Activated CD8-positive, alpha-beta T cell treated with anti-CD3 and anti-CD28 coated beads for 36 hours (primary cell): Measurements from ENCODE around the gene UNC45A. TPM values are rescaled to one million over a fixed set of nuclear protein-coding genes. Genes with fewer than 3 reads are reported as not detected.
A peak's percentile ranks its signal among the peaks of the same experiment; 100 is the strongest.

Experiments
- ATAC-seq: fragments of 200-7000 bp; cut with Tn5 transposase; one replicate; pipeline ENCODE4 v1.10.0; 2021; ENCODE audit warnings: mild to moderate bottlenecking, moderate library complexity
- CTCF ChIA-PET: fragments of 350-600 bp; sonication (Branson Sonifier 250); formaldehyde crosslinking; loops from one replicate; lab custom pipeline; 2021; ENCODE audit warnings: antibody characterized with exemption; lab: Charles Lee
- POLR2A ChIA-PET: fragments of 350-600 bp; sonication (Branson Sonifier 250); formaldehyde crosslinking; loops from one replicate; lab custom pipeline; 2021; ENCODE audit warnings: antibody characterized with exemption; lab: Charles Lee
- DNase-seq: peaks from one replicate; pipeline ENCODE4 v3.0.0-alpha.2; 2020
- H3K27ac Mint-ChIP-seq: one replicate; pipeline ENCODE4 v1.8.0; 2021; ENCODE audit warnings: mild to moderate bottlenecking, mixed read lengths
- H3K27me3 Mint-ChIP-seq: one replicate; pipeline ENCODE4 v1.8.0; 2021; ENCODE audit warnings: mixed read lengths
- H3K36me3 Mint-ChIP-seq: one replicate; pipeline ENCODE4 v1.8.0; 2021; ENCODE audit warnings: low read depth, mixed read lengths
- H3K4me1 Mint-ChIP-seq: one replicate; pipeline ENCODE4 v1.8.0; 2021; ENCODE audit warnings: low read depth, mixed read lengths
- H3K4me3 Mint-ChIP-seq: one replicate; pipeline ENCODE4 v1.8.0; 2021; ENCODE audit warnings: mild to moderate bottlenecking, moderate library complexity, mixed read lengths
- H3K9me3 Mint-ChIP-seq: one replicate; pipeline ENCODE4 v1.8.0; 2021; ENCODE audit warnings: mixed read lengths
- intact Hi-C: fragments of 100-400 bp; cut with micrococcal nuclease; formaldehyde crosslinking; loops from one replicate; pipeline ENCODE4 v1.10.0; 2022
- total RNA-seq, 2 experiments: library from RNA; stranded (reverse); gene quantifications; one replicate each; pipeline ENCODE4 v1.2.3, GENCODE V29; 2021
- TF ChIP-seq, protein P1 (sequence below): fragments of 200-600 bp; IDR thresholded peaks from one replicate; pipeline ENCODE4 v1.8.0; 2022; ENCODE audit warnings: antibody characterized with exemption, mild to moderate bottlenecking

Gene UNC45A
- total RNA-seq, 2 experiments from 2014 or later, result 65.0 to 66.8 TPM

GRCh38 chr15:90901175-90902039, 33.7 kb upstream of the UNC45A start:
- CTCF ChIA-PET, result interaction anchor here (0.6 to 16.4 kb wide), 9 partner anchors 9 to 370 kb away, joined by 3 to 255 read pairs (median 7); partner anchors contain the start of genes BLM, FES, HDDC3 and UNC45A
- H3K27me3 Mint-ChIP-seq, result no peaks in the 10 kb centered on the region
- peaks cover 24% of the 10 kb centered on the region for H3K4me1 Mint-ChIP-seq
- peak overlapping the region; percentile 94 for H3K27ac Mint-ChIP-seq
- ATAC-seq (no peak), DNase-seq (peak; percentile 37)
- TF ChIP-seq, protein P1, sequence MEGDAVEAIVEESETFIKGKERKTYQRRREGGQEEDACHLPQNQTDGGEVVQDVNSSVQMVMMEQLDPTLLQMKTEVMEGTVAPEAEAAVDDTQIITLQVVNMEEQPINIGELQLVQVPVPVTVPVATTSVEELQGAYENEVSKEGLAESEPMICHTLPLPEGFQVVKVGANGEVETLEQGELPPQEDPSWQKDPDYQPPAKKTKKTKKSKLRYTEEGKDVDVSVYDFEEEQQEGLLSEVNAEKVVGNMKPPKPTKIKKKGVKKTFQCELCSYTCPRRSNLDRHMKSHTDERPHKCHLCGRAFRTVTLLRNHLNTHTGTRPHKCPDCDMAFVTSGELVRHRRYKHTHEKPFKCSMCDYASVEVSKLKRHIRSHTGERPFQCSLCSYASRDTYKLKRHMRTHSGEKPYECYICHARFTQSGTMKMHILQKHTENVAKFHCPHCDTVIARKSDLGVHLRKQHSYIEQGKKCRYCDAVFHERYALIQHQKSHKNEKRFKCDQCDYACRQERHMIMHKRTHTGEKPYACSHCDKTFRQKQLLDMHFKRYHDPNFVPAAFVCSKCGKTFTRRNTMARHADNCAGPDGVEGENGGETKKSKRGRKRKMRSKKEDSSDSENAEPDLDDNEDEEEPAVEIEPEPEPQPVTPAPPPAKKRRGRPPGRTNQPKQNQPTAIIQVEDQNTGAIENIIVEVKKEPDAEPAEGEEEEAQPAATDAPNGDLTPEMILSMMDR, result no peak
- peak overlapping the region; percentile 85 for H3K4me3 Mint-ChIP-seq
- no peaks in the 10 kb centered on the region for H3K9me3 Mint-ChIP-seq
- intact Hi-C loops, result no loop called here
- peaks cover 19% of the 10 kb centered on the region for H3K36me3 Mint-ChIP-seq
- POLR2A ChIA-PET, result interaction anchor here (0.6 to 14.2 kb wide), 8 partner anchors 7 to 935 kb away, joined by 3 to 133 read pairs (median 4); partner anchors contain the start of genes HDDC3, RCCD1 and UNC45A

- peak overlapping the region; percentile 94 for H3K27ac Mint-ChIP-seq
- TF ChIP-seq, protein P1, result peak; percentile 77
- H3K36me3 Mint-ChIP-seq, result peaks cover 27% of the 10 kb centered on the region
- intact Hi-C loops, result no loop called here
- H3K4me3 Mint-ChIP-seq, result peak overlapping the region; percentile 85
- ATAC-seq, result peak; percentile 73
- DNase-seq, result peak; percentile 79
- ChIA-PET POLR2A (interaction anchor here (0.6 to 14.2 kb wide), 17 partner anchors 8 to 251 kb away, joined by 3 to 133 read pairs (median 4); partner anchors contain the start of genes BLM, HDDC3, RCCD1 and UNC45A), CTCF (interaction anchor here (0.7 to 16.4 kb wide), 17 partner anchors 10 to 369 kb away, joined by 3 to 255 read pairs (median 7); partner anchors contain the start of genes BLM, FES, HDDC3 and RCCD1)
- H3K9me3 Mint-ChIP-seq, result no peaks in the 10 kb centered on the region
- no peaks in the 10 kb centered on the region for H3K27me3 Mint-ChIP-seq
- H3K4me1 Mint-ChIP-seq, result peaks cover 24% of the 10 kb centered on the region
These were observed 32.8 kb upstream of the UNC45A start for GRCh38 chr15:90902040-90902839.

- ChIA-PET POLR2A (interaction anchor here (0.6 to 14.2 kb wide), 20 partner anchors 9 to 251 kb away, joined by 3 to 133 read pairs (median 4); partner anchors contain the start of genes BLM, HDDC3 and UNC45A), CTCF (interaction anchor here (0.7 to 16.4 kb wide), 20 partner anchors 9 to 583 kb away, joined by 3 to 255 read pairs (median 7); partner anchors contain the start of genes BLM, FES, HDDC3 and RCCD1)
- Mint-ChIP-seq H3K27me3 (no peaks in the 10 kb centered on the region), H3K4me3 (peak within 1 kb of the TSS; percentile 85), H3K36me3 (peaks cover 36% of the 10 kb centered on the region), H3K4me1 (peaks cover 24% of the 10 kb centered on the region), H3K27ac (peak within 1 kb of the TSS; percentile 94), H3K9me3 (no peaks in the 10 kb centered on the region)
- TF ChIP-seq, protein P1, result no peak
- intact Hi-C loops, result no loop called here
- ATAC-seq, result peak; percentile 70
- DNase-seq, result peak; percentile 91
These were observed 32.0 kb upstream of the UNC45A start, which contains the start of gene MAN2A2 for GRCh38 chr15:90902840-90903732. Gene MAN2A2 (plus strand): TSS chr15:90903302. CDS start chr15:90904208, 906 bp downstream.
